CD4-positive, alpha-beta T cell treated with Interleukin-17A for 1 hour (primary cell): ENCODE measurements around the gene PCSK1.
"Not testable (repeated sequence)": the region's sequence is repeated elsewhere in the genome, so short reads cannot be mapped to it uniquely, and the experiment has no call there.

ENCODE experiments used
- DNase-seq: peaks from one replicate; pipeline ENCODE4 v3.0.0-alpha.2; 2020

Gene PCSK1

DNA sequence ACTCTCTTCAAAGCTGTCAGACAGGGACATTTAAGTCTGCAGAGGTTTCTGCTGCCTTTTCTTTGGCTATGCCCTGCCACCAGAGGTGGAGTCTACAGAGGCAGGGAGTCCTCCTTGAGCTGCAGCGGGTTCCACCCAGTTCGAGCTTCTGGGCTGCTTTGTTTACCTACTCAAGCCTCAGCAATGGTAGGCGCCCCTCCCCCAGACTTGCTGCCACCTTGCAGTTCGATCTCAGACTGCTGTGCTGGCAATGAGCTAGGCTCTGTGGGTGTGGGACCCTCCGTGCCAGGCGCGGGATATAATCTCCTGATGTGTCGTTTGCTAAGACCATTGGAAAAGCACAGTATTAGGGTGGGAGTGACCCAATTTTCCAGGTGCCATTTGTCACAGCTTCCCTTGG lies 65.7 kb downstream of the PCSK1 start:
- DNase-seq: not testable (repeated sequence)

DNA sequence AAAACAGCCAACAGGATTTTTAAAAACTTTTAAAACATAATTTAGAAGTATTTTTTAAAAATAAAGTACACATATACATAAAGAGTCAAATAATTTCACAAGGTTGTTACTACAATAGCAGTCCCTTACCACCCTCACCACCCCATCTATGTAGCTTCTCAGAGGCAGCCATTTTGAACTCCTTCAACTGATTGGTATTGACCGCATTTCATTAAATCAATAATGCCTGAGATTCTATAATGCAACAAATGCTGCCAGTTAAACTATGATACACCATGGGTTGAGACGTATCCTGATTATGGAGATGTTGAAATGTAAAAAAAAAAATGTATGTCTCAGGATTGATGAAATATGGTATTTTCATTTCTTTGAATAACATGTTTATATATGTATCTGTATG lies 78.8 kb downstream of the PCSK1 start:
- no peak for DNase-seq

DNA sequence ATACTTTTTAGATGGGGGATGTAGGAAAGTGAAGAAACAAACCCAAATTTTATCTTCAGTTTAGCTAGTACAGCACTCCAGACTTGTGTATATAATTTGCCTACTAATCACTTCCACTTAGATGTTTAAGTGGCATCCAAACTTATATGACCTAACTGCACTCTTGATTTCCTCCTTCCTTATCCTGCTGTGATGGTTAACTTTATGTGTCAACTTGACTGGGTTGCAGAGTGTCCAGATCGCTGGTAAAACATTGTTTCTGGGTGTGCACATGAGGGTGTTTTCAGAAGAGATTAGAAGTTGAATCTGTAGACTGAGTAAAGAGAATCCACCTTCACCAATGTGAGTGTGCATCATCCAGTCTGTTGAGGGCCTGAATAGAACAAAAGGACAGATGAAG lies 79.8 kb downstream of the PCSK1 start:
- no peak for DNase-seq

DNA sequence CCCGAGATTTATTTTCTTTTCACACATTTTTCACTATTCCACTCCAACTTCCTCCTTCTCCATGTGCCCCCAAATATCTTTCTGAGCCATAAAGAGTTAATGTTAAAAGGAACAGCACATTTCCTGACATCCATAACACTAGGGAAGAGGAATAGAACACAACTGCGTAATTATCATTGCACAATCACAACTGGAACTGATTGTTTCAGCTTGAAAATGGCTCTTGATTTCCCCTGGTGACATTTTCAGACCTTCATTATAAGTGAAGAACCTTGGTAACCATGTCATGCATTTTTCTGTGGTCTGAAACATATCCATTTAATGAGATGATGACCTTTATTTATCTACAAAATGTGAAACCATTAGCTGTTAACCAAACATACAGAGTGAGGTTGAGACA lies 82.4 kb downstream of the PCSK1 start:
- no peak for DNase-seq

DNA sequence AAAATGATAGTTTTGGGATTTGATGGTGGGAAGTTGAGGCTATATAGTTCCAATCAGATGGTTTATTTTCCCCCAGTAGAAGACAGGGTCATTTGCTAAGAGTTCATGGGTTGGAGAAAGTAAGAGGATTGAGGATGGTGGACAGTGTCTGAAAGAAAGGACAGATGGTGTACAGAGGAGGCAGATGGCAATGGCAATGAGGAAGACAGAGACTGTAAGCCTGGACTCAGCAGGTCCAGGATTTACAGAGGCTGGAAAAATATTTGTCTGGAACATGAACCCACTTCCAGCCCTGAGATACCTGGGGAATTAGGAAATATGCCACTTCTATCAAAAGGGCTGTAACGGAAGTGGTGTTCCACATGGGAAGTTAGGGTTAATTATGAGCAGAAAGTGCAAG lies 84.5 kb downstream of the PCSK1 start:
- DNase-seq: no peak

DNA sequence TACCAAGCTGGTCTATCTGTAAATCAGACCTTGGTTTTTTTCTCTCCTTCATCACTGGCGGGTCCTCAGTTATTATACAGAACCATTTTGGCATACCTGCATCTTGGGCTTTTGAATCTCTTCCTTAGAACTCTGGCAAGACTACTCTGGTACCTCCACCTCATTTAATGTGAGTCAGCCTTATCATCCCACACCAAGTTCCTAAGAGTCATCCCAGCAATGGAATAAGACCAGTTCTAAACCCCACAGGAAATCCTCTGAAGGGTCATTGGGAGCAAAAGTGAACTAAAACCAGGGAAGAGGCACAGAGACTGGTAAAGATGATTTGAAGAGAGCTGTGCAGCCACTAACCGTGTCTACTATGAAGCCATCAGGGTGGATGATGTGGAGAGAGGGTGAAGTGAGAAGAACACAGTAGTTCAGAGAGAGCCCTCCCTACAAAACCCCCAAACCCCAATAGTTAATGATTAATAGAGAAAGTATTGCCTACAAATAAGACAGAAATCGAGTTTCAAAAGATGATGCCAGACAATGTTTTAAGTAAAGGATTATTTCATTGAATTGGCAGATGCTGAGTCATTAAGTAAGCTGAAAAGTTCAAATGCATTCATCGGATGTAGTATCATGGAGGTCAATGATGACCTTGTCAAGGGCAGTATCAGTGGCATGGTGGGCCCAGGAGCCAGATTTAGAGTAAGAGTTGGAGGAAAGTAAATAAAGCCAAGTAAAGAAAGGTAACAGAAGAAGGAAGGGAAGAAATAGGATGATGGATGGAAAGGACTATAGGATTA lies 85.4 kb downstream of the PCSK1 start:
- no peak for DNase-seq

DNA sequence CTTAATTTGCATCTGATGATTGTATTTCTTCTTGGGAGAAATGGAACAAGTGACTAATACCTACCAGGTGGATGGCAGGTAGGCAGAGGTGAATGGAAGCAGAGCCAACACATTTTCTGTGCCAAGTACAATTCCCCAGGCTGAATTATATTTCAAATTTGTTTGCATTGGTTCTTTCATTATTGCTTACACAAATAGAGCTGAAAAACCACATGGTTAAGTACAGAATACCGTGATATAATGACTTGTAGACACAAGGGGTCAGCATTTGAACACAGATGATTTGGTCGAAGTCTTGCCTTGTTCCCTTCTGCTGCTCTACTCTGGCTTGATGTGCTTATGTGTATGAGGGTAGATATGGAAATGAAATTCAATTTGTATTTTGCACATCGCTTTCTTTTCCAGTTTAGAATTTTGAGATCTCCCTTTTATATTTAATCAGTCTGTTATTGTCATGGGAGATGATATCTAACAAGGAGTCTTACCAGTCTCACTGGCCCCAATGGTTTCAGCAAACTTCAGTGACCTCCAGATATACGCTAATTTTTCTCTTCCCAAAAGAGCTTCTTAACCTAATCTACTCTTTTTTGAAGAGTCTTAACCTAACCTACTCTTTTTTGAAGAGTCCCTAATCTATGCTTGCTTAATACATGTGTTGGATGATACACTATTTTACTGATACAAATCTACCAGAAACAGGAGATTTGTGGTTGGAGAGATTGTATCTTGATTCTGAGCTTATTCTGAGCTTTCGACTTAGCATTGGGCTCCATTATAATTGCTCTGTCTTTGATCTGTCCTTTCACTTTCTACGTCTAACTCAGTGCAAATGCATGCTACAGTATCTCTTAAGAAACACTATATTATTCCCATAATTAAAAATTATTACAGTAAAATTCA lies 88.1 kb downstream of the PCSK1 start:
- DNase-seq: peak; percentile 74

DNA sequence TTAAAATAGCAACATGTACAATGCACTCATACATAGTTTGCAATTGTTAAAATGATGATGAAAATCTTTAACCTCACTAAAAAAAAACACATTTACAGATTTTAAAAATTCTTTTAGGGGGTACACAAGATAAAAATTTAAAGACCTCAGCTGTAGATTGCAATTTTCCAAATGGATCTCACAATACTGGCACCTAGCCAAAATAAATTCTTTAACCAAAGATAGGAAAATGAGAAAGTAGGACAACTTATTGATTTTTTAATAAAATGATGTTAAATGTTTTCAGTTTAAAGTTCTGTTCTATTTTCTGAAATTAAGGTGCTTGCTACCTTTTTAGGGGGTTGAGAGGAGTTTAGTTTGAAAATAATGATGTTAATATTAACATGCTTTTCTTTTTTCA lies 90.0 kb downstream of the PCSK1 start:
- no peak for DNase-seq

DNA sequence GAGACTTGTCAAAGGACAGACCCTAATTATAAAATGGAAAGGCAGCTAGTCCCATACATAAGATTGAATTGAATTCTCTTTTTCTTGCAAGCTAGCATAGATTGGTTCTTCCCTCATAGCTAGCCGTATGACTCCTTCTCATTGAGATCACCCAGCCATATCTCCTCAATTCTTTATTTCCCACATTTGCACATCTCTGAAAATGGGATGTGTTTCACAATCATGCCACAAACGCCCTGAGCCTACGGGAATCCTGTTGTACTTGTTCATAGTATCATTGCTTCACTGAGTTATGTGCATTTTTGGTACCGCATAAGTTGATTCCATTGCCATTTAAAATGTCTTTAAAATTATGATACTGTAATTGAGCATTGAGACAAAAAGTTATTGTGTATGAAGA lies 90.5 kb downstream of the PCSK1 start:
- DNase-seq: no peak
